ENCODE measurements around the gene CYP2J2. TPM values are rescaled to one million over a fixed set of nuclear protein-coding genes. Genes with fewer than 3 reads are reported as not detected.
"Not testable (repeated sequence)": the region's sequence is repeated elsewhere in the genome, so short reads cannot be mapped to it uniquely, and the experiment has no call there.

CYP2J2 gene
- total RNA-seq, 1 donor from 2014 or later: 1.8 TPM

- Mint-ChIP-seq H3K4me3 (ENCODE audit: unreplicated experiment) (no peak overlapping the region), H3K4me1 (ENCODE audit: low read depth, unreplicated experiment) (peaks cover 8% of the 10 kb centered on the region), H3K9me3 (ENCODE audit: unreplicated experiment) (no peaks in the 10 kb centered on the region), H3K27ac (ENCODE audit: unreplicated experiment) (no peak overlapping the region), H3K27me3 (ENCODE audit: low read depth, unreplicated experiment) (no peaks in the 10 kb centered on the region), H3K36me3 (ENCODE audit: low read depth, unreplicated experiment) (no peaks in the 10 kb centered on the region)
- no peak overlapping the region for H3K4me3 ChIP-seq (ENCODE audit: insufficient read depth, low read depth, low read length)
- TF ChIP-seq CTCF (IDR thresholded peaks at IDR 0.05; ENCODE audit: insufficient read depth, low read depth, low read length) (no peak), EZH2 (IDR thresholded peaks at IDR 0.05; ENCODE audit: insufficient read depth, low read length) (no peak)
- no peaks in the 10 kb centered on the region for H3K9me3 ChIP-seq (ENCODE audit: insufficient read depth, low read depth, low read length)
- no peak overlapping the region for H2AFZ ChIP-seq (ENCODE audit: low read depth, low read length)
- H3K27ac ChIP-seq (ENCODE audit: low read depth, low read length): no peak overlapping the region
- DNase-seq (ENCODE audit: low read depth) (no peak), FAIRE-seq (no peak)
- no peak overlapping the region for H3K4me2 ChIP-seq (ENCODE audit: low read length)
- H3K9ac ChIP-seq (ENCODE audit: low read length): no peak overlapping the region
- H3K79me2 ChIP-seq (ENCODE audit: insufficient read depth, low read length): no peaks in the 10 kb centered on the region
- H3K27me3 ChIP-seq (ENCODE audit: insufficient read depth, low read length): no peaks in the 10 kb centered on the region
- H3K36me3 ChIP-seq (ENCODE audit: insufficient read depth, low read length): no peaks in the 10 kb centered on the region
- H3K4me1 ChIP-seq (ENCODE audit: insufficient read depth, low read length): no peaks in the 10 kb centered on the region
- H4K20me1 ChIP-seq (ENCODE audit: insufficient read depth, low read length): no peaks in the 10 kb centered on the region
Observed at GRCh38 chr1:59917785-59918180, 8.8 kb downstream of the CYP2J2 start.

- no peak overlapping the region for H3K9ac ChIP-seq (ENCODE audit: low read length)
- H3K4me2 ChIP-seq (ENCODE audit: low read length): no peak overlapping the region
- no peak overlapping the region for H3K4me3 ChIP-seq (ENCODE audit: insufficient read depth, low read depth, low read length)
- DNase-seq (ENCODE audit: low read depth) (no peak), FAIRE-seq (no peak)
- no peak for TF ChIP-seq CTCF (IDR thresholded peaks at IDR 0.05; ENCODE audit: insufficient read depth, low read depth, low read length)
- no peak for TF ChIP-seq EZH2 (IDR thresholded peaks at IDR 0.05; ENCODE audit: insufficient read depth, low read length)
- no peaks in the 10 kb centered on the region for H3K36me3 ChIP-seq (ENCODE audit: insufficient read depth, low read length)
- Mint-ChIP-seq H3K9me3 (ENCODE audit: unreplicated experiment) (no peaks in the 10 kb centered on the region), H3K36me3 (ENCODE audit: low read depth, unreplicated experiment) (no peaks in the 10 kb centered on the region), H3K4me3 (ENCODE audit: unreplicated experiment) (no peak overlapping the region), H3K27ac (ENCODE audit: unreplicated experiment) (no peak overlapping the region), H3K27me3 (ENCODE audit: low read depth, unreplicated experiment) (no peaks in the 10 kb centered on the region), H3K4me1 (ENCODE audit: low read depth, unreplicated experiment) (peaks cover 8% of the 10 kb centered on the region)
- no peak overlapping the region for H2AFZ ChIP-seq (ENCODE audit: low read depth, low read length)
- no peaks in the 10 kb centered on the region for H3K9me3 ChIP-seq (ENCODE audit: insufficient read depth, low read depth, low read length)
- H3K79me2 ChIP-seq (ENCODE audit: insufficient read depth, low read length): no peaks in the 10 kb centered on the region
- no peak overlapping the region for H3K27ac ChIP-seq (ENCODE audit: low read depth, low read length)
- no peaks in the 10 kb centered on the region for H4K20me1 ChIP-seq (ENCODE audit: insufficient read depth, low read length)
- H3K27me3 ChIP-seq (ENCODE audit: insufficient read depth, low read length): no peaks in the 10 kb centered on the region
- no peaks in the 10 kb centered on the region for H3K4me1 ChIP-seq (ENCODE audit: insufficient read depth, low read length)
Observed at GRCh38 chr1:59917026-59917784, 9.4 kb downstream of the CYP2J2 start.

GRCh38 chr1:59915516-59915915 is 11.1 kb downstream of the CYP2J2 start:
- Histone ChIP-seq H3K9ac (ENCODE audit: low read length) (no peak overlapping the region), H3K36me3 (ENCODE audit: insufficient read depth, low read length) (no peaks in the 10 kb centered on the region), H3K4me3 (ENCODE audit: insufficient read depth, low read depth, low read length) (no peak overlapping the region), H3K4me2 (ENCODE audit: low read length) (no peak overlapping the region), H3K27ac (ENCODE audit: low read depth, low read length) (no peak overlapping the region), H4K20me1 (ENCODE audit: insufficient read depth, low read length) (no peaks in the 10 kb centered on the region), H2AFZ (ENCODE audit: low read depth, low read length) (no peak overlapping the region), H3K9me3 (ENCODE audit: insufficient read depth, low read depth, low read length) (no peaks in the 10 kb centered on the region), H3K27me3 (ENCODE audit: insufficient read depth, low read length) (no peaks in the 10 kb centered on the region), H3K79me2 (ENCODE audit: insufficient read depth, low read length) (no peaks in the 10 kb centered on the region), H3K4me1 (ENCODE audit: insufficient read depth, low read length) (no peaks in the 10 kb centered on the region)
- Mint-ChIP-seq H3K27me3 (ENCODE audit: low read depth, unreplicated experiment) (no peaks in the 10 kb centered on the region), H3K4me3 (ENCODE audit: unreplicated experiment) (no peak overlapping the region), H3K9me3 (ENCODE audit: unreplicated experiment) (no peaks in the 10 kb centered on the region), H3K27ac (ENCODE audit: unreplicated experiment) (no peak overlapping the region), H3K36me3 (ENCODE audit: low read depth, unreplicated experiment) (no peaks in the 10 kb centered on the region), H3K4me1 (ENCODE audit: low read depth, unreplicated experiment) (peaks cover 8% of the 10 kb centered on the region)
- no peak for FAIRE-seq
- DNase-seq (ENCODE audit: low read depth): no peak
- no peak for TF ChIP-seq CTCF (IDR thresholded peaks at IDR 0.05; ENCODE audit: insufficient read depth, low read depth, low read length)
- TF ChIP-seq EZH2 (IDR thresholded peaks at IDR 0.05; ENCODE audit: insufficient read depth, low read length): no peak

GRCh38 chr1:59914791-59915286 is 11.7 kb downstream of the CYP2J2 start:
- not testable (repeated sequence) for H3K27me3 ChIP-seq (ENCODE audit: insufficient read depth, low read length); H3K4me1 ChIP-seq (ENCODE audit: insufficient read depth, low read length); H3K9me3 Mint-ChIP-seq (ENCODE audit: unreplicated experiment); H3K9ac ChIP-seq (ENCODE audit: low read length); H3K36me3 ChIP-seq (ENCODE audit: insufficient read depth, low read length); H4K20me1 ChIP-seq (ENCODE audit: insufficient read depth, low read length); H3K4me3 Mint-ChIP-seq (ENCODE audit: unreplicated experiment); FAIRE-seq; H3K79me2 ChIP-seq (ENCODE audit: insufficient read depth, low read length); H3K4me2 ChIP-seq (ENCODE audit: low read length); H2AFZ ChIP-seq (ENCODE audit: low read depth, low read length); H3K27me3 Mint-ChIP-seq (ENCODE audit: low read depth, unreplicated experiment); H3K4me1 Mint-ChIP-seq (ENCODE audit: low read depth, unreplicated experiment); H3K4me3 ChIP-seq (ENCODE audit: insufficient read depth, low read depth, low read length); H3K36me3 Mint-ChIP-seq (ENCODE audit: low read depth, unreplicated experiment); H3K27ac ChIP-seq (ENCODE audit: low read depth, low read length); H3K27ac Mint-ChIP-seq (ENCODE audit: unreplicated experiment); DNase-seq (ENCODE audit: low read depth); H3K9me3 ChIP-seq (ENCODE audit: insufficient read depth, low read depth, low read length)
